DOHH2 (cell line): Measurements from ENCODE around the gene FSD1.

Source experiments
- EZH2phosphoT487 ChIP-seq: fragments of 200-600 bp; sonication (generic); IDR thresholded peaks from 2 replicates; pipeline ENCODE4 v1.6.1; 2017; ENCODE audit warnings: borderline replicate concordance, mild to moderate bottlenecking, antibody characterized with exemption, low read length, moderate library complexity, mixed read lengths
- TF ChIP-seq, protein P1 (sequence below): fragments of 200-600 bp; sonication (generic); IDR thresholded peaks from one replicate; pipeline ENCODE4 v1.5.1; 2014; ENCODE audit warnings: antibody characterized with exemption, mild to moderate bottlenecking, low read depth, low read length; ENCODE audit not compliant: poor library complexity, severe bottlenecking

DNA sequence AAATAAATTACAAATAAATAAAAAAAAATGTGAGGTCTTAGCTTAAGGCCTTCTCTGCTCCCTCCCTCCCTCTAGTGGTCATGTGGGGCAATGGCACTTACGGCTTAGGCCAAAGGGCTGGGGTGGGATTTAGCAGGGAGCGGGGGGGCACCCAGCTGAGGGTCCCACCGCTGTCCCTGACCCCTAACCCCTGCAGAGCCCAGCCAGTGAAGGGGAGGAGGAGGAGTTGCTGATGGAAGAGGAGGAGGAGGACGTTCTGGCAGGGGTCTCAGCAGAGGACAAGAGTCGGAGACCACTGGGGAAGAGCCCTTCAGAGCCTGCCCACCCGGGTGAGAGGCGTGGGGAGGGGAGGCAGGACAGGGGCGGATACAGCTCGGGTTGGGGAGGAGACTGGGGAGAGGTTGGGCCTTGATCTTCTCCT is 48.3 kb downstream of the FSD1 start:
- TF ChIP-seq, protein P1, sequence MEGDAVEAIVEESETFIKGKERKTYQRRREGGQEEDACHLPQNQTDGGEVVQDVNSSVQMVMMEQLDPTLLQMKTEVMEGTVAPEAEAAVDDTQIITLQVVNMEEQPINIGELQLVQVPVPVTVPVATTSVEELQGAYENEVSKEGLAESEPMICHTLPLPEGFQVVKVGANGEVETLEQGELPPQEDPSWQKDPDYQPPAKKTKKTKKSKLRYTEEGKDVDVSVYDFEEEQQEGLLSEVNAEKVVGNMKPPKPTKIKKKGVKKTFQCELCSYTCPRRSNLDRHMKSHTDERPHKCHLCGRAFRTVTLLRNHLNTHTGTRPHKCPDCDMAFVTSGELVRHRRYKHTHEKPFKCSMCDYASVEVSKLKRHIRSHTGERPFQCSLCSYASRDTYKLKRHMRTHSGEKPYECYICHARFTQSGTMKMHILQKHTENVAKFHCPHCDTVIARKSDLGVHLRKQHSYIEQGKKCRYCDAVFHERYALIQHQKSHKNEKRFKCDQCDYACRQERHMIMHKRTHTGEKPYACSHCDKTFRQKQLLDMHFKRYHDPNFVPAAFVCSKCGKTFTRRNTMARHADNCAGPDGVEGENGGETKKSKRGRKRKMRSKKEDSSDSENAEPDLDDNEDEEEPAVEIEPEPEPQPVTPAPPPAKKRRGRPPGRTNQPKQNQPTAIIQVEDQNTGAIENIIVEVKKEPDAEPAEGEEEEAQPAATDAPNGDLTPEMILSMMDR: peak; percentile 86
- no peak for TF ChIP-seq EZH2phosphoT487
